Measurements from ENCODE around the gene ACAN. TPM values are rescaled to one million over a fixed set of nuclear protein-coding genes. Genes with fewer than 3 reads are reported as not detected.

ACAN gene
- total and polyA plus RNA-seq, 8 donors = 0.52 to 1.4 (median 0.91) TPM

GRCh38 chr15:88782465-88782864, 20.8 kb upstream of the ACAN start:
- Histone ChIP-seq H3K27me3 (peaks cover 3 to 7% of the 10 kb centered on the region in 2 donors), H3K27ac (no peak overlapping the region), H3K36me3 (no peaks in the 10 kb centered on the region), H3K4me3 (no peak overlapping the region), H3K4me1 (no peaks in the 10 kb centered on the region), H3K9me3 (no peaks in the 10 kb centered on the region)
- no peak for TF ChIP-seq CTCF (IDR thresholded peaks at IDR 0.05)
- DNase-seq (no peak), ATAC-seq (no peak)
- intact Hi-C loops (cut with DNase I) = no loop called here

GRCh38 chr15:88785217-88785616, 18.0 kb upstream of the ACAN start:
- Histone ChIP-seq H3K4me3 (no peak overlapping the region), H3K27me3 (peaks cover 3 to 7% of the 10 kb centered on the region in 2 donors), H3K9me3 (no peaks in the 10 kb centered on the region), H3K36me3 (no peaks in the 10 kb centered on the region), H3K27ac (no peak overlapping the region), H3K4me1 (no peaks in the 10 kb centered on the region)
- intact Hi-C loops (cut with DNase I) = no loop called here
- no peak for DNase-seq
- no peak for ATAC-seq
- no peak for TF ChIP-seq CTCF (IDR thresholded peaks at IDR 0.05)

GRCh38 chr15:88788036-88788435, 15.2 kb upstream of the ACAN start:
- no peaks in the 10 kb centered on the region for H3K36me3 ChIP-seq
- ATAC-seq = no peak
- no peak overlapping the region for H3K27ac ChIP-seq
- no peak for TF ChIP-seq CTCF (IDR thresholded peaks at IDR 0.05)
- DNase-seq = no peak
- intact Hi-C loops (cut with DNase I) = no loop called here
- no peak overlapping the region for H3K4me3 ChIP-seq
- no peaks in the 10 kb centered on the region for H3K4me1 ChIP-seq
- peaks cover 5 to 15% of the 10 kb centered on the region in 2 donors for H3K27me3 ChIP-seq
- no peaks in the 10 kb centered on the region for H3K9me3 ChIP-seq

- DNase-seq (no peak), ATAC-seq (no peak)
- no peak for TF ChIP-seq CTCF (IDR thresholded peaks at IDR 0.05)
- intact Hi-C loops (cut with DNase I) = no loop called here
- no peaks in the 10 kb centered on the region for H3K4me1 ChIP-seq
- H3K27ac ChIP-seq = no peak overlapping the region
- H3K9me3 ChIP-seq = no peaks in the 10 kb centered on the region
- H3K4me3 ChIP-seq = no peak overlapping the region
- H3K27me3 ChIP-seq = peaks cover 12 to 23% of the 10 kb centered on the region in 2 donors
- H3K36me3 ChIP-seq = no peaks in the 10 kb centered on the region
These were observed 14.4 kb upstream of the ACAN start for GRCh38 chr15:88788816-88789215.

GRCh38 chr15:88790486-88790885, 12.8 kb upstream of the ACAN start:
- TF ChIP-seq CTCF (IDR thresholded peaks at IDR 0.05) = no peak

More at GRCh38 chr15:88790486-88790885, 12.8 kb upstream of the ACAN start:
- DNase-seq (no peak), ATAC-seq (no peak)
- no peaks in the 10 kb centered on the region for H3K9me3 ChIP-seq
- intact Hi-C loops (cut with DNase I) = no loop called here
- no peaks in the 10 kb centered on the region for H3K36me3 ChIP-seq
- H3K4me1 ChIP-seq = no peaks in the 10 kb centered on the region
- H3K27ac ChIP-seq = no peak overlapping the region
- peaks cover 13 to 37% of the 10 kb centered on the region in 2 donors for H3K27me3 ChIP-seq
- H3K4me3 ChIP-seq = no peak overlapping the region

All from left lung (tissue), 10 donors.